A549 treated with DMSO at 1 μM for 4 hours (cell line): ENCODE measurements around the gene NPAT. TPM values are rescaled to one million over a fixed set of nuclear protein-coding genes. Genes with fewer than 3 reads are reported as not detected.

ENCODE experiments used
- total RNA-seq: library from RNA; stranded (reverse); fragments of 200-300 nt; extraction: Qiagen RNA extraction; gene quantifications from 5 replicates; pipeline ENCODE4 v1.2.3, GENCODE V29; 2022; ENCODE audit warnings: low read depth

NPAT gene
- total RNA-seq = 4.0 to 6.6 TPM (median 5.9 TPM) in 5 replicates

GRCh38 chr11:108222574-108223347 lies at the start of gene NPAT, which contains the start of gene ATM:
TSS of gene NPAT (minus strand) at chr11:108222638. CDS start at chr11:108222536, 102 bp downstream.
TSS of gene ATM (plus strand) at chr11:108223067. CDS start at chr11:108227625, 4,558 bp downstream.

DNA sequence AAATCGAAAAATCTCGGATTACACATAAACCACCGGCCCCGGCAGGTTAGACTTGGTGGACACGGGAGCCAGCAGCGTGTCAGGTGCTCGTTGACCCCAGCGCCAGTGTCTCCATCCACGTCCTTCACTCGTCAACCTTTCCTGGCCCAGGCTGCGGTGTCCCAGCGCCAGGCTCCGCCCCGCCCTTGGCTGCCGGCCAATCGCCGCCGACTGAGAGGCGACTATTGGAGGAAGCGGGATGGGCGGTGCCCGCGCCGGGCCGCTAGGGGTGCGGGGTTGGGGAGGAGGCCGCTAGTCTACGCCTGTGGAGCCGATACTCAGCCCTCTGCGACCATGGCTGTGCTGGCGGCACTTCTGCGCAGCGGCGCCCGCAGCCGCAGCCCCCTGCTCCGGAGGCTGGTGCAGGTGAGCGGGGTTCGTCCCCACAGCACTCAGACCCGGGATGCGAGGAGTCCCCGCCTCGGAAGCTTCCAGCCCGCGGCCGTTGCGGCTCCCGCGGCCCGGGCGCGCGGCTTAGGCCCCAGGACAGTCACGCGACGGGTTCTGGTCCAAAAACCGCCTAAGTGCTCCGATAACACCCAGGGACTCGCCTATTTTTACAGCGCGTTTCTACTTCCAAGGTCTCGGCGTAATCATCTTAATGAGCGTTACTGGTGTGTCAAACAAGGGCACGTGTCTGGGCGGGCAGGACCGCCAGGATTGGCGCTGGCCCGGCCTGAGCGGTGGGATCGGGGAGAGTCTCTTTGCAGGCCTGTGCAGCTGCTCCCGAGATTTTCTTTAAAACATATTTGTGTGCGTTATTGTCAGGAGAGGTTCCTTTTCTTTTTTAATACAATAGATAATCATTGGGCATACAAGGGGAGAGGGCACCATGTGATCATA lies 100.9 kb downstream of the NPAT start, which contains the start of gene ACAT1:
TSS of gene ACAT1 (plus strand) at position 294 of the 882 bp plus-strand sequence. CDS start at position 334, 40 bp downstream.

Other genes starting within 250 kb of the NPAT start
- gene CUL5, start 213.7 kb downstream of the NPAT start, total RNA-seq = 6.9 to 12.2 TPM (median 10.6 TPM) in 5 replicates
- 60.8 to 83.3 TPM (median 66.7 TPM) in 5 replicates for gene ACAT1, start 101.1 kb downstream of the NPAT start, total RNA-seq
- gene ATM, start 429 bp upstream of the NPAT start, total RNA-seq = 8.6 to 12.0 TPM (median 11.6 TPM) in 5 replicates
- gene C11orf65, start 244.9 kb upstream of the NPAT start, total RNA-seq = 0.13 to 0.44 TPM (median 0.36 TPM) in 5 replicates